ENCODE data around the gene TYW5.

Gene TYW5

DNA sequence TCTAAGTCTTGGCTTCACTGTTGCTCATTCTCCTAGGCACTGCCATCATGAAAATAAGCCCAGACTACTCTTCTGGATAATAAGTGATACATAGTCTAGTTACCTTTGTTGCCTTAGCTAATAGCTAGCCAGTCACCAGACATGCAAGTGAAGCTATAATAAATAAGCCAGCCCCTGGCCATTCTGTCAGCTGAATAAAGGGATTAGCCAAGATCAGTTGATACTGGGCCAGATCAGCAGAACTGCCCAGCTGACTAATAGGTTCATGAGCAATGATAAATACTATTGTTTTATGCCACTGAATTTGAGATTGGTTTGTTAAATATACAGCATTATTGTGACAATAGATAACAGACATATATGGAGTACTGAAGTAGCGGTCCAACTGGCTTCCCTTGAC, 52.2 kb downstream of the TYW5 start:
- TF ChIP-seq, protein P1, sequence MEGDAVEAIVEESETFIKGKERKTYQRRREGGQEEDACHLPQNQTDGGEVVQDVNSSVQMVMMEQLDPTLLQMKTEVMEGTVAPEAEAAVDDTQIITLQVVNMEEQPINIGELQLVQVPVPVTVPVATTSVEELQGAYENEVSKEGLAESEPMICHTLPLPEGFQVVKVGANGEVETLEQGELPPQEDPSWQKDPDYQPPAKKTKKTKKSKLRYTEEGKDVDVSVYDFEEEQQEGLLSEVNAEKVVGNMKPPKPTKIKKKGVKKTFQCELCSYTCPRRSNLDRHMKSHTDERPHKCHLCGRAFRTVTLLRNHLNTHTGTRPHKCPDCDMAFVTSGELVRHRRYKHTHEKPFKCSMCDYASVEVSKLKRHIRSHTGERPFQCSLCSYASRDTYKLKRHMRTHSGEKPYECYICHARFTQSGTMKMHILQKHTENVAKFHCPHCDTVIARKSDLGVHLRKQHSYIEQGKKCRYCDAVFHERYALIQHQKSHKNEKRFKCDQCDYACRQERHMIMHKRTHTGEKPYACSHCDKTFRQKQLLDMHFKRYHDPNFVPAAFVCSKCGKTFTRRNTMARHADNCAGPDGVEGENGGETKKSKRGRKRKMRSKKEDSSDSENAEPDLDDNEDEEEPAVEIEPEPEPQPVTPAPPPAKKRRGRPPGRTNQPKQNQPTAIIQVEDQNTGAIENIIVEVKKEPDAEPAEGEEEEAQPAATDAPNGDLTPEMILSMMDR (IDR thresholded peaks at IDR 0.05; ENCODE audit: insufficient read depth, low read length, poor library complexity, severe bottlenecking), result no peak
- TF ChIP-seq EZH2phosphoT487 (conservative IDR thresholded peaks at IDR 0.05; ENCODE audit: low read length), result no peak

DNA sequence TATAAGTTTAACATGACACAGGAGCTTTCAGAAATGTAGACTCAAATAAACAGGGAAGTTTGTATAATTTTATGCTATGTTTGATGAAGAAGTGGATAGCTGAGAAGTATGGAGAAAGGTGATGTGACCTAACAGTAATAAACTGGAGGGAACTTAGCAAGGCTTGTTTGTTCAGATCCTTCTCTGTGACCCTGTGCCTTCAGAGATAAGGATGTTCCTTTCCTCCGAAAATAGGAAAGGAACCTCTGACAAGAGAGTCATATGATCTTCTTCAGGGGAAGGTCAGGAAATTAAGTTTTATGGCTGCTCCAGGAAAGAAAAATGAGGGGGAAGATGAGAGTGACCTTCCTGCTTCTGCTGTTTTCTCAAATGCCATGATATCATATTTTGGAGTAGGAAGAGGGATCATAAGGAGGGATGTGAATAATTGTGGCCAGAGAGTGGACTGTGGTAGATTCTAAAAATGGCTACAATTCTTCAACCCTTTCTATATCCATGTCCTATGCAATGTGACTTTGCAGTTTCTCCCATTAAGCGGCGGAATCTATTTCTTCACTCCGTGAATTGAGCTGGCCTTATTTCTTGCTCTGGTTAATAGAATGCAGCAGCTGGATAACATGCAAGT, 52.7 kb downstream of the TYW5 start:
- H3K9me3 ChIP-seq (ENCODE audit: insufficient read depth, low read length), result no peaks in the 10 kb centered on the region
- no peaks in the 10 kb centered on the region for H3K27me3 ChIP-seq (ENCODE audit: low read length)
- TF ChIP-seq EZH2phosphoT487 (conservative IDR thresholded peaks at IDR 0.05; ENCODE audit: low read length), result no peak
- TF ChIP-seq, protein P1 (IDR thresholded peaks at IDR 0.05; ENCODE audit: insufficient read depth, low read length, poor library complexity, severe bottlenecking), result no peak
- H3F3A ChIP-seq (ENCODE audit: insufficient read depth), result no peaks in the 10 kb centered on the region
- H3K9me2 ChIP-seq (replicated peaks; ENCODE audit: insufficient read depth, low read length), result no peaks in the 10 kb centered on the region
- no peak overlapping the region for H3K9ac ChIP-seq (ENCODE audit: low read length)
- H3K4me2 ChIP-seq (ENCODE audit: low read depth, low read length, poor library complexity, severe bottlenecking), result no peak overlapping the region
- no peaks in the 10 kb centered on the region for H3K36me3 ChIP-seq (ENCODE audit: low read length)
- no peaks in the 10 kb centered on the region for H4K20me1 ChIP-seq (ENCODE audit: low read depth, low read length)
- H3K4me3 ChIP-seq (ENCODE audit: insufficient read depth, low read length, poor library complexity, severe bottlenecking), result no peak overlapping the region
- no peak overlapping the region for H2AFZ ChIP-seq (ENCODE audit: low read depth, low read length, severe bottlenecking)
- H3K27ac ChIP-seq (ENCODE audit: low read depth, low read length), result no peak overlapping the region
- H3K79me2 ChIP-seq (ENCODE audit: insufficient read depth, low read length), result no peaks in the 10 kb centered on the region

More for the DNA sequence above, 52.2 kb downstream of the TYW5 start:
- H3K9me2 ChIP-seq (replicated peaks; ENCODE audit: insufficient read depth, low read length), result no peaks in the 10 kb centered on the region
- H3K9ac ChIP-seq (ENCODE audit: low read length), result no peak overlapping the region
- H2AFZ ChIP-seq (ENCODE audit: low read depth, low read length, severe bottlenecking), result no peak overlapping the region
- no peak overlapping the region for H3K27ac ChIP-seq (ENCODE audit: low read depth, low read length)
- no peak overlapping the region for H3K4me2 ChIP-seq (ENCODE audit: low read depth, low read length, poor library complexity, severe bottlenecking)
- H3K36me3 ChIP-seq (ENCODE audit: low read length), result no peaks in the 10 kb centered on the region
- no peaks in the 10 kb centered on the region for H3K79me2 ChIP-seq (ENCODE audit: insufficient read depth, low read length)
- no peaks in the 10 kb centered on the region for H4K20me1 ChIP-seq (ENCODE audit: low read depth, low read length)
- H3K9me3 ChIP-seq (ENCODE audit: insufficient read depth, low read length), result no peaks in the 10 kb centered on the region
- no peaks in the 10 kb centered on the region for H3K27me3 ChIP-seq (ENCODE audit: low read length)
- H3K4me3 ChIP-seq (ENCODE audit: insufficient read depth, low read length, poor library complexity, severe bottlenecking), result no peak overlapping the region
- no peaks in the 10 kb centered on the region for H3F3A ChIP-seq (ENCODE audit: insufficient read depth)

DNA sequence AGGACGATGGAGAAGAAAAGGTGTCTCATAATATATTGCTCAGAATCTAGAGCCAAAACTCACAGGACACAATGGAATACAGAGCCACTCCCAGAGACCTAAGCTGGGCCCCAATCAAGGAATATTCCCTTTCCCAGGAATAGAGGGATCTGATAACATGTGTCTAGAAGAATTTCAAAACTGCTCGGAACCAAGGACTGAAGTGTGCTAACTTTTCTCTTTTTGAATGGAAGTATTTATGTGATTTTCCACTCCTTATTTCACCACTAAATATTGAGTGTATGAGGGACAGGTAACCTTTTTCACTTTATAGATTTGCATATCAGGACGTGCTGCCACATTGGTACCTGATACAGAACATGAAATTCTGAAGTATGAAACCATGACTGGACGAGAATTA, 53.3 kb downstream of the TYW5 start:
- Histone ChIP-seq H3K4me3 (ENCODE audit: insufficient read depth, low read length, poor library complexity, severe bottlenecking) (no peak overlapping the region), H3K27ac (ENCODE audit: low read depth, low read length) (no peak overlapping the region), H4K20me1 (ENCODE audit: low read depth, low read length) (no peaks in the 10 kb centered on the region), H3K9ac (ENCODE audit: low read length) (no peak overlapping the region), H3K79me2 (ENCODE audit: insufficient read depth, low read length) (no peaks in the 10 kb centered on the region), H3K36me3 (ENCODE audit: low read length) (no peaks in the 10 kb centered on the region), H3F3A (ENCODE audit: insufficient read depth) (no peaks in the 10 kb centered on the region), H3K27me3 (ENCODE audit: low read length) (no peaks in the 10 kb centered on the region), H3K9me3 (ENCODE audit: insufficient read depth, low read length) (no peaks in the 10 kb centered on the region), H3K9me2 (replicated peaks; ENCODE audit: insufficient read depth, low read length) (no peaks in the 10 kb centered on the region), H3K4me2 (ENCODE audit: low read depth, low read length, poor library complexity, severe bottlenecking) (no peak overlapping the region), H2AFZ (ENCODE audit: low read depth, low read length, severe bottlenecking) (no peak overlapping the region)
- TF ChIP-seq, protein P1 (IDR thresholded peaks at IDR 0.05; ENCODE audit: insufficient read depth, low read length, poor library complexity, severe bottlenecking), result no peak
- no peak for TF ChIP-seq EZH2phosphoT487 (conservative IDR thresholded peaks at IDR 0.05; ENCODE audit: low read length)

All from SU-DHL-6 (cell line).